HL-60 (cell line): ENCODE data around the gene GOLT1B.

Source experiments
- DNase-seq, 2 experiments: peaks; one replicate each; pipeline ENCODE4 v3.0.0-alpha.2; 2010 to 2020; ENCODE audit warnings: low read depth in 1 of 2, low spot score in 1 of 2
- H3K27ac ChIP-seq: fragments of 250-450 bp; sonication (Bioruptor Pico); replicated peaks from 2 replicates; pipeline ENCODE4 v1.5.1; 2020; ENCODE audit warnings: mild to moderate bottlenecking, moderate library complexity
- H3K27me3 ChIP-seq: fragments of 250-450 bp; sonication (Bioruptor Pico); 2 replicates; pipeline ENCODE4 v1.5.1; 2021; ENCODE audit warnings: mild to moderate bottlenecking, moderate library complexity; ENCODE audit not compliant: insufficient read depth, poor library complexity, severe bottlenecking
- H3K4me3 ChIP-seq: replicated peaks from 2 replicates; pipeline ENCODE4 v1.5.1; 2011; ENCODE audit warnings: mild to moderate bottlenecking, control low read depth, low read length; ENCODE audit not compliant: insufficient read depth
- GABPA ChIP-seq: IDR thresholded peaks from 2 replicates; pipeline ENCODE4 v1.6.1; 2012; ENCODE audit warnings: low read depth
- POLR2AphosphoS5 ChIP-seq: IDR thresholded peaks from 2 replicates; pipeline ENCODE4 v1.6.1; 2012; ENCODE audit warnings: low read depth
- SPI1 ChIP-seq: IDR thresholded peaks from 2 replicates; pipeline ENCODE4 v1.6.1; 2012; ENCODE audit warnings: low read depth, mild to moderate bottlenecking, borderline replicate concordance
- TF ChIP-seq, protein P1 (sequence below): IDR thresholded peaks from 2 replicates; pipeline ENCODE4 v1.6.1; 2012; ENCODE audit warnings: low read depth; ENCODE audit not compliant: insufficient replicate concordance
- TF ChIP-seq, protein P2 (sequence below): IDR thresholded peaks from one replicate; pipeline ENCODE4 v1.5.1; 2011; ENCODE audit warnings: low read length, control low read depth, inconsistent platforms; ENCODE audit not compliant: insufficient read depth

GOLT1B gene

DNA sequence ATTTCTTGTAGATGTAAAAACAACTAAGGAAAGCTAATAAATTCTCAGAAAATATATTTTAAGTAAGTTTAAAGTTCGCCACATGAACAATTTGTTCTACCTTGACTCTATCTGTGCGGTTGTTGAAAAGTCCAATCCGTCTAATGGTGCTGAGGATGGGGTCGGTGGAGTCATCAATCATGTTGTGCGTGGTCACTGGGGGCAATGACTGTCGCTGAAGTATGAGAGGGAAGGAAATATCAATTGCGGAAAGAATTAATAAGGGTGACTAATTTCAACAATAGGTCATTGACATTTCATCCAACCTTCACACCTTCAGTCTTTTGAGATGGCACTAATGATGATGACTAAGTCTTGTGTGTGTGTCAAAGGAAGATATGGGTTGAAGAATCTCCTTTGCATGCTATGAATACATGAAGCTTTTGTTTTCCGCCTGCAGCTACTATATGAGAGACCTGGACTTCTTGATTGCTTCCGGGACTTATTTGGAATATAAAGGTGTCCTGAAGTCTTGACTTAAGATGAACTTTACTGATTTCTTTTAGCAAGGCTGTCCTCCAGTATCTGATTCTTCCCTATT is 56.6 kb downstream of the GOLT1B start:
- DNase-seq = no peak
- Histone ChIP-seq H3K27ac (no peak overlapping the region), H3K4me3 (no peak overlapping the region), H3K27me3 (no peaks in the 10 kb centered on the region)
- TF ChIP-seq GABPA = no peak

DNA sequence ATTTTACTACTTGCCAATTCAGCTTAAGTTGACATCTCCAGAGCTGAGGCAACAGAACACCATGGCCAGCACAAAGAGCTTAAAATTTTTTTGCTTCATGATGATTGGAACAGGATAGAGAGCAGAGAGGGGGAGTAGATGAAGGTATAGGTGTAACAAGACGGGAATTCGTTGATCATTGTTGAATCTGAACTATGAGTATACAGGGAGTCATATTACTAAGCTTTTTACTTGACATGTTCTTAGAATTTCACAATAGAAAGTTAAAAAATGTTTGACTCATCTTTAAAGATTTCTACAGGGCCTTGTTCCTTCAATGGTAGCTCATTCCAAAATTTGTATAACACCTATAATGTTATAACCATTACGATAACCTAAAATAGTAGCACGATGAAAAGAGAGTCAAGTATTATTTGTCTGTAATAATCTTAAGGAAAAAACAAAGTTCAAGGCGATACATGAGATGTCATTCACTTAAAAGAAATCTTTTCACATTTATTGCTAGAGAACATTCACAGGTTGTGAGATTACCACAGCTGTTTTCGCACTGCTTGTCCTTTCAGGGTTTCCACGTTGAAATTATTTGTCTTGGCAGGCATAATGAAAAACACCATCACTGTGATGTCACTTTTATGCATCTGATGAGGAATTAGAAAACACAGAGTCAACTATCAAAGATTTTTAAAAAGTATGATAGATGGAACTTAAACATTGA is 58.4 kb downstream of the GOLT1B start:
- no peak overlapping the region for H3K4me3 ChIP-seq
- TF ChIP-seq POLR2AphosphoS5 (no peak), GABPA (no peak), SPI1 (no peak)
- TF ChIP-seq, protein P1, sequence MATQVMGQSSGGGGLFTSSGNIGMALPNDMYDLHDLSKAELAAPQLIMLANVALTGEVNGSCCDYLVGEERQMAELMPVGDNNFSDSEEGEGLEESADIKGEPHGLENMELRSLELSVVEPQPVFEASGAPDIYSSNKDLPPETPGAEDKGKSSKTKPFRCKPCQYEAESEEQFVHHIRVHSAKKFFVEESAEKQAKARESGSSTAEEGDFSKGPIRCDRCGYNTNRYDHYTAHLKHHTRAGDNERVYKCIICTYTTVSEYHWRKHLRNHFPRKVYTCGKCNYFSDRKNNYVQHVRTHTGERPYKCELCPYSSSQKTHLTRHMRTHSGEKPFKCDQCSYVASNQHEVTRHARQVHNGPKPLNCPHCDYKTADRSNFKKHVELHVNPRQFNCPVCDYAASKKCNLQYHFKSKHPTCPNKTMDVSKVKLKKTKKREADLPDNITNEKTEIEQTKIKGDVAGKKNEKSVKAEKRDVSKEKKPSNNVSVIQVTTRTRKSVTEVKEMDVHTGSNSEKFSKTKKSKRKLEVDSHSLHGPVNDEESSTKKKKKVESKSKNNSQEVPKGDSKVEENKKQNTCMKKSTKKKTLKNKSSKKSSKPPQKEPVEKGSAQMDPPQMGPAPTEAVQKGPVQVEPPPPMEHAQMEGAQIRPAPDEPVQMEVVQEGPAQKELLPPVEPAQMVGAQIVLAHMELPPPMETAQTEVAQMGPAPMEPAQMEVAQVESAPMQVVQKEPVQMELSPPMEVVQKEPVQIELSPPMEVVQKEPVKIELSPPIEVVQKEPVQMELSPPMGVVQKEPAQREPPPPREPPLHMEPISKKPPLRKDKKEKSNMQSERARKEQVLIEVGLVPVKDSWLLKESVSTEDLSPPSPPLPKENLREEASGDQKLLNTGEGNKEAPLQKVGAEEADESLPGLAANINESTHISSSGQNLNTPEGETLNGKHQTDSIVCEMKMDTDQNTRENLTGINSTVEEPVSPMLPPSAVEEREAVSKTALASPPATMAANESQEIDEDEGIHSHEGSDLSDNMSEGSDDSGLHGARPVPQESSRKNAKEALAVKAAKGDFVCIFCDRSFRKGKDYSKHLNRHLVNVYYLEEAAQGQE = no peak
- TF ChIP-seq, protein P2, sequence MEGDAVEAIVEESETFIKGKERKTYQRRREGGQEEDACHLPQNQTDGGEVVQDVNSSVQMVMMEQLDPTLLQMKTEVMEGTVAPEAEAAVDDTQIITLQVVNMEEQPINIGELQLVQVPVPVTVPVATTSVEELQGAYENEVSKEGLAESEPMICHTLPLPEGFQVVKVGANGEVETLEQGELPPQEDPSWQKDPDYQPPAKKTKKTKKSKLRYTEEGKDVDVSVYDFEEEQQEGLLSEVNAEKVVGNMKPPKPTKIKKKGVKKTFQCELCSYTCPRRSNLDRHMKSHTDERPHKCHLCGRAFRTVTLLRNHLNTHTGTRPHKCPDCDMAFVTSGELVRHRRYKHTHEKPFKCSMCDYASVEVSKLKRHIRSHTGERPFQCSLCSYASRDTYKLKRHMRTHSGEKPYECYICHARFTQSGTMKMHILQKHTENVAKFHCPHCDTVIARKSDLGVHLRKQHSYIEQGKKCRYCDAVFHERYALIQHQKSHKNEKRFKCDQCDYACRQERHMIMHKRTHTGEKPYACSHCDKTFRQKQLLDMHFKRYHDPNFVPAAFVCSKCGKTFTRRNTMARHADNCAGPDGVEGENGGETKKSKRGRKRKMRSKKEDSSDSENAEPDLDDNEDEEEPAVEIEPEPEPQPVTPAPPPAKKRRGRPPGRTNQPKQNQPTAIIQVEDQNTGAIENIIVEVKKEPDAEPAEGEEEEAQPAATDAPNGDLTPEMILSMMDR = no peak
- no peak for DNase-seq
- no peak overlapping the region for H3K27ac ChIP-seq
- H3K27me3 ChIP-seq = no peaks in the 10 kb centered on the region

DNA sequence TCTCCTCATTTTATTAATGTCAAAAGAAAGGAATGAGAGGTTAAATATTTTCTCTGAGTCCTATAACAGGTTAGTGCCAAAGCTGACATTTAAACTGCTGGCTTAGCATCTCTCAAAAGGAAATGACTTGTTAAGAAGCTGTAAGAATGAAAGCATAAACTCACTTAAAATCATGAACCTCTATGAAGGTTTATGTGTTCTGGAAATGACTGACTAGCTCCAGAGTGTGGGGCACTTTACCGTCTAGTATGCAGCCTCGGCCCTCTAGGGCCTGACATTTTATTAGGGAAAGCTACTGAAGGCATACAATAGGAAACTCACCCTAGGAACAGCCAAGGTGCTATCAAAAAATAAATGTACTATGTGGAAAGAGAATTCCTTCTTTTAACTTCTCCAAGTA is 59.6 kb downstream of the GOLT1B start:
- H3K4me3 ChIP-seq = no peak overlapping the region
- no peak overlapping the region for H3K27ac ChIP-seq
- no peaks in the 10 kb centered on the region for H3K27me3 ChIP-seq
- DNase-seq = no peak
- no peak for TF ChIP-seq GABPA
- no peak for TF ChIP-seq POLR2AphosphoS5
- no peak for TF ChIP-seq SPI1
- TF ChIP-seq, protein P2 = no peak
- TF ChIP-seq, protein P1 = no peak

DNA sequence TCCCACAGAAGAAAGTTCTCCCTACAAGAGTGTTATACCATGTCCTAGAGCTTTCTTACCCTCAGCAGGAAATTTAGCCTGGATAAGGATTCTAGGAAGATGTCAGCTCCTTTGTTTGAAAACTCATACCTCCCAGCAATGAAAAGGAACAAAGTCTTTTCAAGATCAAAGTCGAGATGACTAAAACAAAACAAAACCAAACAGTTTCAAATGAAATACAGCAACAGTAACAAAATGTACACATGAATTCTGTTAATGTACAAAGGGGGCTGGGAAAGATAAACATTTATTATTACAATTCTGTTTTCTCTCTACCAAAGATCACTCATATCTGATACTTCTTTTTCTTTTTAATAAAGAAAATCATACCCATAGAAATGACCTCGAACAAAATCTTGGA is 61.3 kb downstream of the GOLT1B start:
- DNase-seq = no peak
- H3K27me3 ChIP-seq = no peaks in the 10 kb centered on the region
- H3K27ac ChIP-seq = no peak overlapping the region
- H3K4me3 ChIP-seq = no peak overlapping the region
- no peak for TF ChIP-seq POLR2AphosphoS5
- TF ChIP-seq SPI1 = no peak
- TF ChIP-seq GABPA = no peak
- TF ChIP-seq, protein P2 = no peak
- TF ChIP-seq, protein P1 = no peak
